Activated CD4-positive, CD25-positive, alpha-beta regulatory T cell treated with anti-CD3 and anti-CD28 coated beads, Interleukin-2, amount 50 U/mL, for 24 hours (primary cell): ENCODE measurements around the gene IL17A.
A peak's percentile ranks its signal among the peaks of the same experiment; 100 is the strongest.

ENCODE experiments used
- ATAC-seq, 2 donors: fragments of 150-1000 bp; cut with Tn5 transposase; one replicate each; pipeline ENCODE4 v1.10.0; 2021; ENCODE audit warnings: mild to moderate bottlenecking in 1 of 2, moderate library complexity in 1 of 2

The IL17A gene

GRCh38 chr6:52186075-52186474, at the start of gene IL17A:
IL17A (plus strand) TSS chr6:52186375; CDS start chr6:52186432, 57 bp downstream.
- ATAC-seq = no peak

GRCh38 chr6:52136934-52137467, 49.2 kb upstream of the IL17A start:
- ATAC-seq = no peak

DNA sequence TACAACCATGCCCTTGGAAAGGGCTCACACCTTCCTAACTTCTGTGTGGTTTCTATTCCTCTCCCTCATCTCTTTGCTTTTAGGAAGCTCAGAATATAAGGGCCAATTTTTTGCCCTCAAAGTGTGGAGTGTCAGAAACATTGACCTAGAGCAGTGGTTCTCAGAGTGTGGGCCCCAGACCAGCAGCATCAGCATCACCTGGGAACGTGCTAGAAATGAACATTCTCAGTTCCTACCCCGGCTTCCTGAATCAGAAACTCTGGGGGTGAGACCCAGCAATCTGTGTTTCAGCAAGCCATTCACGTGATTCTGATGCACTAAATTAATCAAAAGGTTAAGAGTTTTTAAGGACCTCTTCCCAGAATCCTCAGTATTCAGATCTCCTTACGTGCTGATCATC, 47.9 kb upstream of the IL17A start:
- ATAC-seq = no peak

DNA sequence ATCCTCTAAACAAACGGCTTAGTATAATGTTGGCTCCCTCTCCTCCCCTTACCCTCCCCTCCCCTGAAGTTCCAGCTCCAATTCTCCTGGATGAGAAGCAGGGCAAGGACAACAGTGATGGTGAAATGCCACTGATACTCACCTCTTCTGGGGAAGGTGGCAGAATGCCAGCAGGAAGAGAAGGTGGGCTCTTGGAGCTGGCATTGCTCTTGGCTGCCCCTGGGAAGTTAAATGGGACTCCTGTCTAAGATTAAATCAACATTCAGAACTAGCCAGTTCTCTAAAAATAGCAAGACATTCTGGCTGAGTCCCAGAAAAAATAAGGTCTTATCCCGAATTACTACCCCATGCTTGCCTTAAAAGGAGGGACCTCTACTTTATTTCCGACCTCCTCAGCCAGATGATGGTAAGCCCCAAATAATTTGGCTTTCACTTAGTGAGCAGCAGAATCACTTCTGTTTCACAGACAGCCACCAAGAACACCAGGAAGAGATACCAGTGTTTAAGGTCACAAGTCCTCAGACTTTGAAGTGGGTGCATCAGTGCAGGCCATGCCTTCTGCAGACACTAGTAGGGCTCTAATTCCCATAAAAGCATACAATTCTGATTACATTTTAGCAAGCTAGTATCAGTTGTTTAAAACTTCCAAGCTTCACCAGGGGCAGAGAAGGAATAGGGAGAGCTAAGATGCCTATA, 46.0 kb upstream of the IL17A start:
- ATAC-seq = no peak

DNA sequence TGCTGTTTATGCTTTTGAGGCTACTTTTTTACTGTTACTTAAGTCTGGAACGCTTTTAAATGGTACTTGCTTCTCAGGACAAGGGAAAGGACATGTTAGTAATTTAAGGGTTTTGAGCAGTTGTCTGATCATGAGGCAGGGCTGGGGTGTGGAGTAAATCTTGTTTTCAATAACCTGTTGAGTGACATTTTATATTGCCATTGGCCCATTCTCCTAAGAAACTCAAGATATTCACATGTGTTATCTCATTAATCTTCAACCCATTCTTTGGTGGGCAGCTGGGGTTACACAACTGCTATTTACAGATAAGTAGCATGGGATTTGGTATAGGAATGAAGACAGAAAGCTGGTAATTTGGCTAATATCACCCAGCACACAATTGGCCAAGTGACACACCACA, 44.6 kb upstream of the IL17A start:
- ATAC-seq = no peak

- no peak for ATAC-seq
Measured at GRCh38 chr6:52142556-52142955, 43.6 kb upstream of the IL17A start.

- ATAC-seq = no peak
Measured at GRCh38 chr6:52143551-52143950, 42.6 kb upstream of the IL17A start.

- peak; percentile 35 to 70 for ATAC-seq
Measured at GRCh38 chr6:52144196-52145076, 41.7 kb upstream of the IL17A start.

GRCh38 chr6:52146851-52147445, 39.2 kb upstream of the IL17A start:
- ATAC-seq = no peak

DNA sequence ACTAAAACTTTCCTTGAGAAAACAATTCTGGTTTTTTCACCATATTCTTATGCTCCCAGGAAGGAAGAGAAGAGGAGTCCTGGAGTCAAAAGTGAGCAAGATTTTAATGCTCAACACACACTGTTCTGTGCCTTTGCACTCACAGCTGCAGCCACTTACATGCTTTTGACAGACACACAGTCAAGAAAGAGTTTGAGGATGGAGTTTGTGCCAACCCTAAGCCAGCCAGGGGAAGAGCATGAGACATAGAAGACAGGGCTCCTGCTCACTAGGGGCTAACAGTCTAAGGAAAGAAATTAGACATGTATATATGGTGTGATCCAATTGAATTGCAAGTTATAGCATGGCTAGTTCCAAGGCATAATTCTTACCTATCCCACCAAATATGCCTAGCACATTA, 37.1 kb upstream of the IL17A start:
- ATAC-seq = no peak

DNA sequence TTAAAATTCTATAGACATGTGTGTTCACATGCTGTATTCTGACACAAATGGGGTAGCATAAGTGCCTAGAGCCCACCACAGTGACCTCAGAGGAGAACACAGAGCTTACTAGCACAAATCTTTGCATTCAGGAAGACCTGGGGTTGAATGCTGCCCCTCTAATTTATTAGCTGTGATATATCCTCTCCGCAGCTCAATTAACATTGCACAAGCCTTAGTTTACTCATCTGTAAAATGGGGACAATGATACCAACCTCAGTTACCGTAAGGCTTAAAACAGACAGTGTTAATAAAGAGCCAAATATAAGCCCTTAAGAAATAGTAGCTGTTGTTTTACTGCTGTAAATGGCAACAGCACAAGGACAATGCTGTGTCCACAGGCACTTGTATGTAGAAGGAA, 36.2 kb upstream of the IL17A start:
- ATAC-seq = no peak

DNA sequence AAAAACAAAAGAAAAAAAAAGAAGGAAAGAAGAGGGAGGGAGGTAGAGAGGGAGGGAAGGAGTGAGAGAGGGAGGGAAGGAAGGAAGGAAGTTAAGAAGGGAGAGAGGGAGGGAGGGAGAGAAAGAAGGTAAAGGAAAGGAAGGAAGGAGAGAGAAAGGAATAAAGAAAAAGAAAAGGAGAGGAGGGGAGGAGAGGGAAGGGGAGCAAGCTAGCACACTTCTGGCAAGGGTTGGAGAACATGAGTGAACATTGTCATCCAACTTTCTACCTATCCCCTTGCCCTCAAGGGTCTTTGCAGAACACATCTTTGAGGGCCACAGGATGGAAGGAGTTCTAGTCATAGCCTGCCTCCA, 34.1 kb upstream of the IL17A start:
- ATAC-seq = no peak

DNA sequence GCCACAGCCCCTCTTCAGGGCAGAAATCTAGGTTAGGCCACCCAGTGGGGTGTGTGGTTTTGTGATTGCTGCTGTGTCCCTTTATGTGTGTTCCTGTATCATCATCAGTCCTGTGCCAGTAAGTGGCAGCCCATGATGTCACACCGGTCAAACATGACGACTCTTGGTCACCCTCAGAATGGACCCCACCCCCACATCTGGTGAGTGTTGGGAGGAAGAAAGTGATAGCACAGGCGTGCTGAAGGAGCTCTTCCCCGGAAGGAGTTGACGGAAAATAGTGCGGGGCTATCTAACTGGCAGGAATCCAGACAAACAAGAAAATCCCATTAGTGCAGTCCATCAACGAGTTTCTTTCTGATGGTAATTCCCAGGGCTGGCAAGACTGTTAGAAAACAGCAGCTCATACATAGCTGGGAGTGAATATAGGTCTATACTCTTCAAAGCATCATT, 33.4 kb upstream of the IL17A start:
- ATAC-seq = no peak

DNA sequence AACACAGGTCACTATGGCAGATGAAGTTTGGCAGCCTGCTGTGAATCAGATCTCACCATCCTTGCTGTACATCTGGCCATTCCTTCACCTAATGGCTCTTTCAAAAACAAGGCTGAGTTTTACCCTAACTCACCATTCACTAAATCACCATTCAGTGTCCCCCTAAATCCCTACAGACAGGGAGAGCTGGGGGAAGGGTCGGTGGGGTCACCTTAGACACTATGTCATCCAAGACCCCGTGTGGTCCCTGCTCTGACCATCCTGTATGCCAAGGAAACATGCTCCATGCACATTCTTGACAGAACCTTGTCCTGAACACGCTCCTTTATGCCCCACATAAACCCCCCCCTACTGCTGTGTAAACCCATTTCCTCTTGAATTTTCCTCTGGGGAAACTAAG, 31.8 kb upstream of the IL17A start:
- ATAC-seq = no peak

GRCh38 chr6:52155791-52156576, 30.2 kb upstream of the IL17A start:
- ATAC-seq = no peak

DNA sequence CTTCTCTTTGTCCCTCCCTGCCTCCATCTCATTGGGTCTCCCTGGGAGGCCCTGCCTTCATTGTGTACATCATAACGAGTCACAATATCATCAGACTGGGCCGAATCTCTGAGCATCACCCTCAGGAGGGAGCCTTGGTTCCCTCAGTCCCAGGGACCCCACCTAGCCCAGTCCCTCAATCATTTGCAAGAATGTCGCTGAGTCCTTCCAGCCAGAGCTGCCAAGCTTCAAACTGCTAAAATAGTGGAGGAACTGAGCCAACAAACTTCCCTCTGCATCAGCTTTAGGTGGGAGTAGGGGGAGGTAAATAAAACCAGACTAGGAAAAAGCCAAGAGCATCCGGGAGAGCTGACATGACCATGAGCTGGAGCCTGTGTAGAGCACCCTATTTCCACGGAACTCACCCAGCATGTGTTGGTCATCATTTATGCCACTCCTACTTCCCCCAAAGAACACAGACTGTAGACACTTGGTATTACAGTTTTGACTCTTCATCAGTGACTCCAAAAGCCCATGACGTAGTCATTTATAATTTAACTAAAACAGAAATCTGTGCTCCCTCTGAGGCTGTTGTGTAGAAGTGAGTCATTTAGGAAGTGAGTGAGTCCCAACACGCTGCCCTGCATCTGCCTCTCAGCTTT, 28.8 kb upstream of the IL17A start:
- ATAC-seq = peak; percentile 77

GRCh38 chr6:52160472-52161104, 25.6 kb upstream of the IL17A start:
- ATAC-seq = peak; percentile 61 to 68

GRCh38 chr6:52161689-52162438, 24.3 kb upstream of the IL17A start:
- peak; percentile 59 to 70 for ATAC-seq

- ATAC-seq = no peak
Measured at GRCh38 chr6:52162940-52163908, 23.0 kb upstream of the IL17A start.
